ENCODE measurements around the gene QSOX2. TPM values are rescaled to one million over a fixed set of nuclear protein-coding genes. Genes with fewer than 3 reads are reported as not detected.
"Not testable (repeated sequence)": the region's sequence is repeated elsewhere in the genome, so short reads cannot be mapped to it uniquely, and the experiment has no call there.

Gene QSOX2
- total RNA-seq, 2 experiments from 2014 or later = 50.0 to 57.5 TPM

GRCh38 chr9:136237486-136238341 lies 7.9 kb downstream of the QSOX2 start:
- TF ChIP-seq, protein P1, sequence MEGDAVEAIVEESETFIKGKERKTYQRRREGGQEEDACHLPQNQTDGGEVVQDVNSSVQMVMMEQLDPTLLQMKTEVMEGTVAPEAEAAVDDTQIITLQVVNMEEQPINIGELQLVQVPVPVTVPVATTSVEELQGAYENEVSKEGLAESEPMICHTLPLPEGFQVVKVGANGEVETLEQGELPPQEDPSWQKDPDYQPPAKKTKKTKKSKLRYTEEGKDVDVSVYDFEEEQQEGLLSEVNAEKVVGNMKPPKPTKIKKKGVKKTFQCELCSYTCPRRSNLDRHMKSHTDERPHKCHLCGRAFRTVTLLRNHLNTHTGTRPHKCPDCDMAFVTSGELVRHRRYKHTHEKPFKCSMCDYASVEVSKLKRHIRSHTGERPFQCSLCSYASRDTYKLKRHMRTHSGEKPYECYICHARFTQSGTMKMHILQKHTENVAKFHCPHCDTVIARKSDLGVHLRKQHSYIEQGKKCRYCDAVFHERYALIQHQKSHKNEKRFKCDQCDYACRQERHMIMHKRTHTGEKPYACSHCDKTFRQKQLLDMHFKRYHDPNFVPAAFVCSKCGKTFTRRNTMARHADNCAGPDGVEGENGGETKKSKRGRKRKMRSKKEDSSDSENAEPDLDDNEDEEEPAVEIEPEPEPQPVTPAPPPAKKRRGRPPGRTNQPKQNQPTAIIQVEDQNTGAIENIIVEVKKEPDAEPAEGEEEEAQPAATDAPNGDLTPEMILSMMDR (conservative IDR thresholded peaks at IDR 0.05; ENCODE audit: low read length) = no peak
- TF ChIP-seq EZH2phosphoT487 (IDR thresholded peaks at IDR 0.05; ENCODE audit: borderline replicate concordance, low read depth, low read length) = no peak
- H3K79me2 ChIP-seq (ENCODE audit: insufficient read depth, low read depth, low read length) = peaks cover 58% of the 10 kb centered on the region
- peaks cover 84% of the 10 kb centered on the region for H3K36me3 ChIP-seq (ENCODE audit: insufficient read depth, low read length)
- no peaks in the 10 kb centered on the region for H3K9me3 ChIP-seq (ENCODE audit: low read length)
- peak overlapping the region; percentile 85 for H3K27ac ChIP-seq (ENCODE audit: low read depth, low read length, poor library complexity, severe bottlenecking)
- no peaks in the 10 kb centered on the region for H3K9me2 ChIP-seq (ENCODE audit: insufficient read depth, low read length)
- intact Hi-C loops (cut with micrococcal nuclease; ENCODE audit: unreplicated experiment) = no loop called here
- peak overlapping the region; percentile 92; the same call in 1 of the 2 replicates for H3K4me2 ChIP-seq (ENCODE audit: low read length)
- no peak overlapping the region for H2AFZ ChIP-seq (ENCODE audit: low read length)
- no peak overlapping the region for H3K4me3 ChIP-seq (ENCODE audit: low read depth, low read length, poor library complexity, severe bottlenecking)
- peaks cover 52% of the 10 kb centered on the region for H3K4me1 ChIP-seq (ENCODE audit: insufficient read depth, low read length, poor library complexity, severe bottlenecking)
- POLR2A ChIA-PET = no interaction called here
- no peak for DNase-seq (ENCODE audit: low spot score)
- no TSS peak for BruUV-seq (replicated peaks)
- H4K20me1 ChIP-seq (ENCODE audit: insufficient read depth, low read length) = peaks cover 24% of the 10 kb centered on the region
- CTCF ChIA-PET (ENCODE audit: unreplicated experiment) = interaction anchor here (0.9 kb wide), 1 partner anchor 14 kb away, joined by 3 read pairs; no protein-coding TSS in a partner anchor

GRCh38 chr9:136236471-136237410 lies 8.9 kb downstream of the QSOX2 start:
- peaks cover 83% of the 10 kb centered on the region for H3K36me3 ChIP-seq (ENCODE audit: insufficient read depth, low read length)
- H3K27ac ChIP-seq (ENCODE audit: low read depth, low read length, poor library complexity, severe bottlenecking); POLR2A ChIA-PET; H3K4me2 ChIP-seq (ENCODE audit: low read length); H2AFZ ChIP-seq (ENCODE audit: low read length); H3K9me3 ChIP-seq (ENCODE audit: low read length); CTCF ChIA-PET (ENCODE audit: unreplicated experiment); intact Hi-C loops (cut with micrococcal nuclease; ENCODE audit: unreplicated experiment); H3K9me2 ChIP-seq (ENCODE audit: insufficient read depth, low read length); DNase-seq (ENCODE audit: low spot score); BruUV-seq (replicated peaks); H3K4me3 ChIP-seq (ENCODE audit: low read depth, low read length, poor library complexity, severe bottlenecking): not testable (repeated sequence)
- peaks cover 42% of the 10 kb centered on the region for H3K4me1 ChIP-seq (ENCODE audit: insufficient read depth, low read length, poor library complexity, severe bottlenecking)
- peaks cover 53% of the 10 kb centered on the region for H3K79me2 ChIP-seq (ENCODE audit: insufficient read depth, low read depth, low read length)
- H4K20me1 ChIP-seq (ENCODE audit: insufficient read depth, low read length) = peaks cover 20% of the 10 kb centered on the region; the same call in 1 of the 2 replicates

DNA sequence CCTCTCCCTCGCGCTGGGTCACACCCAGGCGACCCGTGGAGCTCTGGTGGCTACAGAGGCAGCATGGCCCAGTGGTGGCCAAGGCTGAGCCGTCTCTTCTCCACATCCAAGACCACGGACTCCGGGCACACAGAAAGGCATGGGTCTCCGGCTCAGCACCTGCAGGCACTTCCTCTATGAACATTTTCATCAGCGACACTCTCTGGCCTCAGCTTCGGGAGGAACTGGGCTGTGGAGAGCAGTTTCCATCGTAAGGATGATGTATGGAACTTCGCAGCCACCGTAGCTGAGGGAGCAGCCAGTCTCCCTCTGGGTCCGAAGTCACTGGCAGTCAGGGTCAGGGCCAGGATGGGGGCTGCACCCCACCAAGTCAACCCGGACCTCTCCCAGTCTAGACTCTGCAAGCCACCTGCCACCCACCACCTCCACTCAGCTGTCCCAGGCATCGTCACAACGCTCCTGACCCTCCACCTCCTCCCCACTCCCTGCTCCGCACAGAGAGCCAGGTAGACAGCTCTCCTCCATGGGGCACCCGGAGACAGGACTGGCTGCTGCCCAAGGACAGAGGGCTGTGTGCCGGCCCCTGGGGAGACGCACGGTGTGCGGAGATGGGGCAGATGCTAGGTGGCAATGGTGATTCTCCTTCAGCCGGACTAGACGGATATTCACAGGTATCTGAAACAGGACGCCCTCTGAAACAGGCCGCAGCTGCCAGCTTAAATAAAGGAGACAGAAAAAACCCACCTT lies 9.7 kb downstream of the QSOX2 start:
- ChIA-PET POLR2A (no interaction called here), CTCF (ENCODE audit: unreplicated experiment) (no interaction called here)
- H3K4me2 ChIP-seq (ENCODE audit: low read length) = no peak overlapping the region
- no peak overlapping the region for H3K27ac ChIP-seq (ENCODE audit: low read depth, low read length, poor library complexity, severe bottlenecking)
- H3K9me3 ChIP-seq (ENCODE audit: low read length) = no peaks in the 10 kb centered on the region
- H3K4me3 ChIP-seq (ENCODE audit: low read depth, low read length, poor library complexity, severe bottlenecking) = no peak overlapping the region
- no peak for DNase-seq (ENCODE audit: low spot score)
- no TSS peak for BruUV-seq (replicated peaks)
- peaks cover 83% of the 10 kb centered on the region for H3K36me3 ChIP-seq (ENCODE audit: insufficient read depth, low read length)
- peaks cover 20% of the 10 kb centered on the region; the same call in 1 of the 2 replicates for H4K20me1 ChIP-seq (ENCODE audit: insufficient read depth, low read length)
- peaks cover 33% of the 10 kb centered on the region for H3K4me1 ChIP-seq (ENCODE audit: insufficient read depth, low read length, poor library complexity, severe bottlenecking)
- H2AFZ ChIP-seq (ENCODE audit: low read length) = no peak overlapping the region
- intact Hi-C loops (cut with micrococcal nuclease; ENCODE audit: unreplicated experiment) = no loop called here
- H3K79me2 ChIP-seq (ENCODE audit: insufficient read depth, low read depth, low read length) = peaks cover 44% of the 10 kb centered on the region
- TF ChIP-seq EZH2phosphoT487 (IDR thresholded peaks at IDR 0.05; ENCODE audit: borderline replicate concordance, low read depth, low read length) = no peak
- no peaks in the 10 kb centered on the region for H3K9me2 ChIP-seq (ENCODE audit: insufficient read depth, low read length)
